Spleen (tissue), 11 donors: Measurements from ENCODE around the gene DENND1B. TPM values are rescaled to one million over a fixed set of nuclear protein-coding genes. Genes with fewer than 3 reads are reported as not detected.

ENCODE experiments used
- DNase-seq: peaks from one replicate; pipeline ENCODE4 v3.0.0-alpha.2; 2020
- H3K27ac ChIP-seq, 8 donors: fragments of 200-600 bp; sonication (generic) in 7 of 8; 1 replicate in 4 of 8; 2 replicates in 4 of 8; pipeline versions ENCODE4 v1.5.0 to v1.8.0; 2016 to 2021; ENCODE audit warnings: inconsistent platforms in 4 of 8, mild to moderate bottlenecking in 4 of 8, moderate library complexity in 1 of 8
- H3K27me3 ChIP-seq, 7 donors: fragments of 200-600 bp; sonication (generic) in 6 of 7; replicated peaks in 1 of 7; 1 replicate in 4 of 7; 2 replicates in 3 of 7; pipeline versions ENCODE4 v1.5.0 to v1.8.0; 2016 to 2021; ENCODE audit warnings: inconsistent platforms in 3 of 7, mild to moderate bottlenecking in 1 of 7
- H3K36me3 ChIP-seq, 6 donors: fragments of 200-600 bp; sonication (generic) in 5 of 6; 1 replicate in 4 of 6; 2 replicates in 2 of 6; pipeline versions ENCODE4 v1.5.0 to v1.8.0; 2016 to 2021; ENCODE audit warnings: inconsistent platforms in 2 of 6
- H3K4me1 ChIP-seq, 6 donors: fragments of 200-600 bp; sonication (generic) in 5 of 6; 1 replicate in 3 of 6; 2 replicates in 3 of 6; pipeline versions ENCODE4 v1.5.0 to v1.8.0; 2016 to 2021; ENCODE audit warnings: inconsistent platforms in 3 of 6
- H3K4me3 ChIP-seq, 8 donors: fragments of 200-600 bp; sonication (generic) in 7 of 8; 1 replicate in 4 of 8; 2 replicates in 4 of 8; pipeline versions ENCODE4 v1.5.0 to v1.8.0; 2016 to 2021; ENCODE audit warnings: inconsistent platforms in 4 of 8, mild to moderate bottlenecking in 4 of 8, moderate library complexity in 2 of 8
- H3K9me3 ChIP-seq, 8 donors: fragments of 200-600 bp; sonication (generic) in 7 of 8; 1 replicate in 4 of 8; 2 replicates in 4 of 8; pipeline versions ENCODE4 v1.5.0 to v1.8.0; 2016 to 2021; ENCODE audit warnings: inconsistent platforms in 4 of 8
- CTCF ChIP-seq, 11 experiments: fragments of 200-600 bp in 7 of 11; fragments of 450-650 bp in 4 of 11; sonication (generic) in 4 of 11; IDR thresholded peaks in 8 of 11; conservative IDR thresholded peaks in 3 of 11; 1 replicate in 7 of 11; 2 replicates in 4 of 11; pipeline versions ENCODE4 v1.4.0 to v1.8.0; 2016 to 2021; ENCODE audit warnings: antibody characterized with exemption in 11 of 11, inconsistent platforms in 4 of 11, mild to moderate bottlenecking in 1 of 11
- POLR2A ChIP-seq, 3 donors: fragments of 450-650 bp; IDR thresholded peaks; one replicate each; pipeline ENCODE4 v1.5.1; 2017; ENCODE audit warnings: antibody characterized with exemption in 3 of 3, mild to moderate bottlenecking in 1 of 3
- POLR2AphosphoS5 ChIP-seq, 3 donors: sonication (generic); formaldehyde crosslinking; IDR thresholded peaks; one replicate each; pipeline ENCODE4 v1.5.1; 2017; ENCODE audit warnings: antibody characterized with exemption in 3 of 3
- WGBS, 5 donors: extraction: QIAGEN DNeasy Blood & Tissue Kit in 3 of 5; methylation state at CpG; one replicate each; pipeline versions ENCODE4 v1.1.5 to v1.1.7; 2013 to 2018; 5-methylcytosine and 5-hydroxymethylcytosine counted together
- intact Hi-C: fragments of 100-400 bp; cut with DNase I; formaldehyde crosslinking; loops from one replicate; pipeline ENCODE4 v1.15.0; 2023; ENCODE audit warnings: low total_unique reads
- polyA plus RNA-seq, 3 donors: library from polyadenylated mRNA; stranded (reverse); fragments of 200-250 nt; gene quantifications; one replicate each; pipeline ENCODE4 v1.2.1, GENCODE V29; 2013
- total RNA-seq, 7 donors: library from RNA; depleted of rRNA in 3 of 7; stranded (reverse); fragments of >200 nt in 3 of 7; fragmentation: NEBNext Ultra II Directional in 4 of 7; extraction: Animal tissue kit (Norgen Biotek cat#: 25700) in 4 of 7; gene quantifications; one replicate each; pipeline versions ENCODE4 v1.1.0 to v1.2.1, GENCODE V29; 2016 to 2021
- donor health status: healthy with polysubstance abuse.
- donor health status: DM: no; HTN: no; CAD: no; lungs with moderate emphysema.
- donor health status: DM: no; HTN: no; CAD: no.
- donor health status: Bipolar disorder and iron deficiency.
- donor health status: healthy.
- donor health status: DM: no; HTN: no; CAD: no.
- donor health status: DM: yes; HTN: yes; CAD: no.

DENND1B gene
- total and polyA plus RNA-seq, 10 donors = 2.8 to 31.8 (median 19.6) TPM

GRCh38 chr1:197671920-197672319, 103.4 kb downstream of the DENND1B start:
- Histone ChIP-seq H3K9me3 (no peaks in the 10 kb centered on the region), H3K4me3 (no peak overlapping the region), H3K27me3 (no peaks in the 10 kb centered on the region), H3K4me1 (peaks cover 0 to 23% (median 7%) of the 10 kb centered on the region in 6 donors), H3K36me3 (no peaks in the 10 kb centered on the region), H3K27ac (no peak overlapping the region)
- intact Hi-C loops = no loop called here
- no peak for DNase-seq
- 91 to 98% (median 95%) methylated on average over 1 of the region's 1 CpG for WGBS, 5 donors
- no peak for TF ChIP-seq CTCF (IDR thresholded peaks at IDR 0.05 in 8 of 11, conservative IDR thresholded peaks at IDR 0.05 in 3 of 11)
- TF ChIP-seq POLR2AphosphoS5 (IDR thresholded peaks at IDR 0.05) = no peak
- TF ChIP-seq POLR2A (IDR thresholded peaks at IDR 0.05) = no peak

GRCh38 chr1:197671140-197671539, 104.1 kb downstream of the DENND1B start:
- H3K27ac ChIP-seq = no peak overlapping the region
- 91 to 97% (median 96%) methylated on average over 1 of the region's 1 CpG for WGBS, 5 donors
- no peaks in the 10 kb centered on the region for H3K9me3 ChIP-seq
- intact Hi-C loops = no loop called here
- TF ChIP-seq CTCF (IDR thresholded peaks at IDR 0.05 in 8 of 11, conservative IDR thresholded peaks at IDR 0.05 in 3 of 11) = no peak
- TF ChIP-seq POLR2A (IDR thresholded peaks at IDR 0.05) = no peak
- no peak for TF ChIP-seq POLR2AphosphoS5 (IDR thresholded peaks at IDR 0.05)
- H3K4me3 ChIP-seq = no peak overlapping the region
- no peaks in the 10 kb centered on the region for H3K36me3 ChIP-seq
- H3K27me3 ChIP-seq = no peaks in the 10 kb centered on the region
- no peak for DNase-seq
- H3K4me1 ChIP-seq = peaks cover 0 to 15% (median 5%) of the 10 kb centered on the region in 6 donors

DNA sequence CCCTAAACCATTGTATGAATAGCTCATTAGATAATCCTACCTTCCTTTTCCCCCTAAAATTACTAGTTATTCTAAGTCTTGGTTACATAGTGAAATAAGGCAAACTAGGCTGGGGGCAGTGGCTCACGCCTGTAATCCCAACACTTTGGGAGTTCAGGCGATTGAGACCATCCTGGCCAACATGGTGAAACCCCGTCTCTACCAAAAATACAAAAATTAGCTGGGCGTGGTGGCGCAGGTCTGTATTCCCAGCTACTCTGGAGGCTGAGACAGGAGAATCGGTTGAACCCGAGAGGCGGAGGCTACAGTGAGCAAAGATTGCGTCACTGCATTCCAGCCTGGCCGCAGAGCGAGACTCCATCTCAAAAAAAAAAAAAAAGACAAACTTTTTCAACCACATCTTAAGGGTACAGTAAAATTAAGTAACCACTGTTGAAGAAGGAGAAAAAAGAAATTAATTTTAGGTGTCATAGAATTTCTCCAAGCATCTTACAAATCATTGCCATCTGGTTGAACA, 108.5 kb downstream of the DENND1B start:
- Histone ChIP-seq H3K27ac (no peak overlapping the region), H3K27me3 (no peaks in the 10 kb centered on the region), H3K4me1 (no peaks in the 10 kb centered on the region), H3K36me3 (no peaks in the 10 kb centered on the region), H3K9me3 (no peaks in the 10 kb centered on the region), H3K4me3 (no peak overlapping the region)
- DNase-seq = no peak
- WGBS, 5 donors = 91 to 99% (median 96%) methylated on average over 11 of the region's 11 CpGs
- intact Hi-C loops = no loop called here
- TF ChIP-seq CTCF (IDR thresholded peaks at IDR 0.05 in 8 of 11, conservative IDR thresholded peaks at IDR 0.05 in 3 of 11) = no peak
- no peak for TF ChIP-seq POLR2AphosphoS5 (IDR thresholded peaks at IDR 0.05)
- TF ChIP-seq POLR2A (IDR thresholded peaks at IDR 0.05) = no peak

GRCh38 chr1:197664391-197664790, 110.9 kb downstream of the DENND1B start:
- H3K27ac ChIP-seq = no peak overlapping the region
- no peaks in the 10 kb centered on the region for H3K27me3 ChIP-seq
- intact Hi-C loops = no loop called here
- no peaks in the 10 kb centered on the region for H3K9me3 ChIP-seq
- peaks cover 0 to 11% (median 4%) of the 10 kb centered on the region in 6 donors for H3K4me1 ChIP-seq
- DNase-seq = no peak
- H3K36me3 ChIP-seq = no peaks in the 10 kb centered on the region
- no peak overlapping the region for H3K4me3 ChIP-seq
- TF ChIP-seq POLR2A (IDR thresholded peaks at IDR 0.05) (no peak), CTCF (IDR thresholded peaks at IDR 0.05 in 8 of 11, conservative IDR thresholded peaks at IDR 0.05 in 3 of 11) (no peak), POLR2AphosphoS5 (IDR thresholded peaks at IDR 0.05) (no peak)
- 90 to 96% (median 93%) methylated on average over 1 of the region's 1 CpG for WGBS, 5 donors
